Testis (tissue), 2 donors: ENCODE measurements around the gene MTA1.
A peak's percentile ranks its signal among the peaks of the same experiment; 100 is the strongest.

ENCODE experiments used
- POLR2A ChIP-seq: fragments of 450-650 bp; IDR thresholded peaks from one replicate; pipeline ENCODE4 v1.6.1; 2017; ENCODE audit warnings: antibody characterized with exemption, mild to moderate bottlenecking, moderate library complexity
- TF ChIP-seq, protein P1 (sequence below), 3 experiments: fragments of 450-650 bp in 2 of 3; fragments of 200-600 bp in 1 of 3; sonication (generic) in 1 of 3; IDR thresholded peaks; one replicate each; pipeline ENCODE4 v1.5.1; 2016 to 2019; ENCODE audit warnings: antibody characterized with exemption in 3 of 3, mild to moderate bottlenecking in 2 of 3, moderate library complexity in 1 of 3

DNA sequence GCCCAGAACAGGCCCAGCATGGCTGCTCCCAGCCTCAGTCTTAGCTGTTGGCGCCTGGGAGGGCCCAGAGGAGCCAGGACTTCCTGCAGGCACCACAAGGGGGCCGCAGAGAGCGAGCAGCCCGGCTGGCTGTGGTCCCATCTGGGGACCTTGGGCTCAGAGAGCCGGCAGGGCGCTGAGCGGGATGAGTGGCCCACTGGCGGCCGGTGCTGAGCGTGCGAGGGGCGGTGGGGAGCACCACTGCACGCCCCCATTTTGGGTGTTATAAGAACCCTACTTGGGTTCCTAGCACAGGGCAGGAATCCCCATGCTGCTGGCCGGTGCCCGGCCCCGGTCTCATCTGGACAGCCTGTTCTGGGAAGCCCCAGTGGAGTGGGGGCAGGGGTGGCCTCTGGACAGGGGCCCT, 29.1 kb downstream of the MTA1 start:
- TF ChIP-seq, protein P1, sequence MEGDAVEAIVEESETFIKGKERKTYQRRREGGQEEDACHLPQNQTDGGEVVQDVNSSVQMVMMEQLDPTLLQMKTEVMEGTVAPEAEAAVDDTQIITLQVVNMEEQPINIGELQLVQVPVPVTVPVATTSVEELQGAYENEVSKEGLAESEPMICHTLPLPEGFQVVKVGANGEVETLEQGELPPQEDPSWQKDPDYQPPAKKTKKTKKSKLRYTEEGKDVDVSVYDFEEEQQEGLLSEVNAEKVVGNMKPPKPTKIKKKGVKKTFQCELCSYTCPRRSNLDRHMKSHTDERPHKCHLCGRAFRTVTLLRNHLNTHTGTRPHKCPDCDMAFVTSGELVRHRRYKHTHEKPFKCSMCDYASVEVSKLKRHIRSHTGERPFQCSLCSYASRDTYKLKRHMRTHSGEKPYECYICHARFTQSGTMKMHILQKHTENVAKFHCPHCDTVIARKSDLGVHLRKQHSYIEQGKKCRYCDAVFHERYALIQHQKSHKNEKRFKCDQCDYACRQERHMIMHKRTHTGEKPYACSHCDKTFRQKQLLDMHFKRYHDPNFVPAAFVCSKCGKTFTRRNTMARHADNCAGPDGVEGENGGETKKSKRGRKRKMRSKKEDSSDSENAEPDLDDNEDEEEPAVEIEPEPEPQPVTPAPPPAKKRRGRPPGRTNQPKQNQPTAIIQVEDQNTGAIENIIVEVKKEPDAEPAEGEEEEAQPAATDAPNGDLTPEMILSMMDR (IDR thresholded peaks at IDR 0.05): peak; percentile 63 to 80 (median 69)
- TF ChIP-seq POLR2A: no peak
